Measurements from ENCODE around the gene COBL.

Gene COBL

DNA sequence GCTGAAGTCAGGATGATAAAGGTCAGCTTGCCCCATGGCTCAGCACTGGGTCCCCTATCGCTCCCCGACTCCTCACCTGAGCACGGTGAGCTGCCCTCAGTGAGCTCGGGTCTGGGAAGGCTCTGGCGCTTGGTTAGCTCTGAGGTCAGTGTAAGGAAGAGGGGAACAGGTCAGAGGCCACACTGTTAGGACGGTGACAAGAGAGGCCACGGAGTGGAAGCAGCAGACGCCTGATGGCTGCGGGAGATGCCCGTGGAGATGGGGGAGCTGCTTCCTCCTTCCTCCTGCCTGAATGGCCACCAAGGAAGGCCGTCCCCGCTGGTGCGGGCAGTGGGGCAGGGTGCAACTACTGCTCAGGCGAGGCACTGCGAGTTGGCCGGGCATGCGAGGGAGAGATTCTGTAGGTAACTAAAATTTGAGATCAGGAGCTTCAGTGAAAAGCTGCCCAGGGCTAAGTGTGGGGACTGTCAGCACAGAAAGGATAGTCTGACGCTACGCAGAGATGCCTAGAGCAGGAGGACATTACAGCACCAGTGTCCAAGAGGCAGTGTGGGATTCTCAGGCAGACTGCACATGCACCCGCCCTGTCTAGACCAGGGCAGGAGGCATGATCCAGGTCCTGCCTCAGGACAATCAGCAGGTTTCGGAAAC lies 302.6 kb downstream of the COBL start:
- TF ChIP-seq TAF1 (IDR thresholded peaks at IDR 0.05; ENCODE audit: borderline replicate concordance, low read depth, low read length) (no peak), POLR2A (IDR thresholded peaks at IDR 0.05; ENCODE audit: low read depth, low read length) (no peak), POLR2AphosphoS5 (IDR thresholded peaks at IDR 0.05; ENCODE audit: low read depth, low read length) (no peak)
- FAIRE-seq (no peak), DNase-seq (ENCODE audit: insufficient read length) (no peak)

DNA sequence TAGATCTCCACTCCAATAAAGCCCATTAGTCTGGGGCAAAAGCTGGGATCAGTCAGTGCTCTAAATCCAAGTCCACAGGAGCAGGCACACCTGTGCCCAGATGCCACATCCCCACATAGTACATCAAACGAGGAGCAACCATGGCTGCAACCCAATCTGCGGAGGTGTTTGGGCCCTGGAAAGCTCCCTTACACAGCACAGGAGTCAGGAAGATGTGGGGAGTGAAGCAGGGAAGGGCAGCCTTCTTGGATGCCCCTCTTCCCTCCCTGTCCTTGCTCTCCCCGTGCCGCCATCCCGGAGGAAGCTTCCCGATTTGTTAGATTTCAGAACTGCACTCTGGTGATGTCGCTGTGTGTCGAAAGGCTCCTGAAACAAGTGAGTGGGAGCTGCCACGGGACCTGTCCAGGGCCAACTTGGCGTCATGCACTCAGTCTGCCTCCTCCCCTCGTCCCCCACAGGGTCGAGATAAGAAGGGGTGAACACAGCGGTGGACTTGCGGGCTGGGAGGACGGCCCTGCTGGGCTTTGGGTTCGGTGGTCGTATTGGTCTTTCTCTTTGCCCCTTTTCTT lies 303.3 kb downstream of the COBL start:
- no peak for DNase-seq (ENCODE audit: insufficient read length)
- no peak for FAIRE-seq
- TF ChIP-seq POLR2AphosphoS5 (IDR thresholded peaks at IDR 0.05; ENCODE audit: low read depth, low read length) (no peak), TAF1 (IDR thresholded peaks at IDR 0.05; ENCODE audit: borderline replicate concordance, low read depth, low read length) (no peak), POLR2A (IDR thresholded peaks at IDR 0.05; ENCODE audit: low read depth, low read length) (no peak)

DNA sequence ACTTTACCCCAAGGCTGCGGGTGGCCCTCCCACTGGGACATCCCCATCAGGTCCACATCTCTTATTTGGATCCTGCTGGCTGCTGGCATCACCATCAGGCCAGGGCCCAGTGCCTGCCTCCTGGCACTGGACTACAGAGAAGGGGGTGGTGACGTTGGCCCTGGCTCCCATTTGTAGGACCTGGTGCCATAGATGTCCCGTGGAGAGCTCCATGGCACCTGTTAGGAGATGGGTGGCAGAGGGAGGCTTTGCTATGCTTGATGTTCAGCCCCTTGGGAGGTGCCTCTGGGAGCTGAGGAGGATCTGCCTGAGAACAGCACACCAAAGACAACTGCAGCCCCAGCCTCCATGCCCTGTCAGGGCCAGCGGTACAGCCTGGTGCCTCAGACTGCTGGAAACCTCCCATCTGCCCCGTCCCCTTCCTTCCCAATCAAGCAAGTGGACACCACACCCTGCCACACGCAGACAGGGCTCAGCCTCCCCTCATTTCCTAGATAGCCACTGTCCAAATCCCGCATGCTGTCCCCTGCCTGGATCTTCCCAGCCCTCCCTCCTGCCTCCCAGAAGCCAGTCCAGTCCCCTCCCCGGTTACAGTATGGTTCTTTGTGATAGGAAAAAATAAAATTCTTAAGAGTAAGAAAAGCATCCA lies 303.9 kb downstream of the COBL start:
- FAIRE-seq, result no peak
- no peak for TF ChIP-seq TAF1 (IDR thresholded peaks at IDR 0.05; ENCODE audit: borderline replicate concordance, low read depth, low read length)
- no peak for DNase-seq (ENCODE audit: insufficient read length)

DNA sequence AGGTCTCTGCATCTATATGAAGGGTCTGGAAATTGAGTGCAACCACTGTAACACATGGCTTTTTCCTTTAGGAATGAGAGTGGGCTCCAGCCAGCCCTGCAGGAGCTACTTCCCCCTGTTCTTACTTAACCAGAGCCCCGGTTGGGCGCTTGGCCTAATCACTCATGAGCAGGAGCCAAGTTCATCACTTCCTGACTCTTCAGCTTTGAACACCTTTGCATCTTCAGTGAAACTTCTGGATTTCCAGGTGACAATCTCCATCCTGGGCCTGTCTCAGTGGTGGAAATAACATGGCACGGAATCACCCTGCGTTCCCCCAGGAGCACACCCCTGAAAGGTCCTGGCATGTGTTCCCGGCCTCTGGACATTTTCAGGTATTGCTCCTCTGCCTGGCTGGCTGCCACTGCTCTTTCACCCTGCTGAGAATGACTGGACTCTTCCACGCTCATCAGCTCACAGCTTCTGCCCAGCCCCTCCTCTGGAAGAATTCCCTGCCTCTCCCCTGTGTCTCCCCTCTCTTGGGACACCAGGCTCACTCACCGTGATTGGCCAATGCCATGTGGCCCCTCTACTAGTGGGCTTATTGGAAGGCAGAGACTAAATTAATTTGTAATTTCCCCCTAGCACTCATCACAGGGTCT lies 304.8 kb downstream of the COBL start:
- DNase-seq (ENCODE audit: insufficient read length) (no peak), FAIRE-seq (no peak)
- TF ChIP-seq POLR2A (IDR thresholded peaks at IDR 0.05; ENCODE audit: low read depth, low read length), result no peak

DNA sequence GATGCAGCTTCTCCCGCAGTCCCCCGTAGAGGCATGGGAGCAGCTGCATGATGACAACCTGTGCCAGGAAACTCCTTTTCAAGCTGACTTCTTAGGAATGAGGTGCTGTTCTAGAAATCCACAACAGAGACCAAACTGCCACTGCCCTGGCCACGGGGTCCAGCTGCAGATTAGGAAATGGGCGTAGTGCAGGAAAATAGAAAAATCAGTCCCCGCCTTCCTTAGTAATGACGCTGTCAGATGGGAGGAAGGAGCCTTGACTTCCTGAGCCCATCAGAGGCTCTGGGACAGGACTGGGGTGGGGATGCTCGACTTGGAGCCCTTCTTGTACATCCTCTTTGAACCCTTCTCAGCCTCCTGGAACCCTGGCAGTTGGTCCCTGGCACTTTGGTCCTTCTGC lies 306.1 kb downstream of the COBL start:
- FAIRE-seq (no peak), DNase-seq (ENCODE audit: insufficient read length) (no peak)
- TF ChIP-seq POLR2AphosphoS5 (IDR thresholded peaks at IDR 0.05; ENCODE audit: low read depth, low read length) (no peak), POLR2A (IDR thresholded peaks at IDR 0.05; ENCODE audit: low read depth, low read length) (no peak), TAF1 (IDR thresholded peaks at IDR 0.05; ENCODE audit: borderline replicate concordance, low read depth, low read length) (no peak)

DNA sequence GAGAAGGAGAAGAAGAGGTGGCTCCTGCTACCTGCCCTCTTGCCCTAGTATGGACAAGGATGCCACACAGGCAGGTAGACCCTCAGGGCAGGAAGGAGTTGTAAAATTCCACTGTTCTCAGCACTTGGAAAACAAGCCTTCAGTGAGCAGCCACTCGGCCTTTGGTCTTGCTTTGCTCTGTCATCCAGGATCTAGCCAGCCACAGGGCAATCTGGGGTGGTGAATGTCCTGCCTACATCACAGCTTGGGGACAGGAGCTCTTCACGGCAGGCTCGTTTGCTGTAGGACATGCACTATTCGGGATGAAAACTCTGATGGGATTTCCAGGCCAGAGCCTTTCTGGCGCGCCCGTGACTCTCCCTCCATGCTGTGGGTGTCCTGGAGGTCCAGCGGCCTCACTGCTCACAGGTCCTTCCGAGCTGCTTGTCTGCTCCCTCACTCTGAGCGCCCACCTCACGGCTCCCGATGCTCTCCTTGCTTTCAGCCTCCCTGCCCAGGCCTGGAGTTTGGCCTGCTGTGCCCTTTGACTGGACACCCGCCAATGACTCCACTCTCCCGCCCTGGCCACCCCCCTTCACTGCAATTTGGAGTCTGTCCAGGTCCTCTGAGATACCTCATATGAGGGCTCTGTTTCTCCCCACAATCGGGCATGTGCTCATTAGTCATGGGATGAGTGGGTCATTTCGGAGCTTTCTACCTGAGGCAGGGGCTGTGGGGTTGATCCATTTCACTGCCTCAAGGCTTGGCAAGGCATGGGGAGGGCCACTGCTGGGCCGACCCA lies 306.7 kb downstream of the COBL start:
- FAIRE-seq (no peak), DNase-seq (ENCODE audit: insufficient read length) (no peak)
- no peak for TF ChIP-seq POLR2AphosphoS5 (IDR thresholded peaks at IDR 0.05; ENCODE audit: low read depth, low read length)
- no peak for TF ChIP-seq POLR2A (IDR thresholded peaks at IDR 0.05; ENCODE audit: low read depth, low read length)
- TF ChIP-seq TAF1 (IDR thresholded peaks at IDR 0.05; ENCODE audit: borderline replicate concordance, low read depth, low read length), result no peak

DNA sequence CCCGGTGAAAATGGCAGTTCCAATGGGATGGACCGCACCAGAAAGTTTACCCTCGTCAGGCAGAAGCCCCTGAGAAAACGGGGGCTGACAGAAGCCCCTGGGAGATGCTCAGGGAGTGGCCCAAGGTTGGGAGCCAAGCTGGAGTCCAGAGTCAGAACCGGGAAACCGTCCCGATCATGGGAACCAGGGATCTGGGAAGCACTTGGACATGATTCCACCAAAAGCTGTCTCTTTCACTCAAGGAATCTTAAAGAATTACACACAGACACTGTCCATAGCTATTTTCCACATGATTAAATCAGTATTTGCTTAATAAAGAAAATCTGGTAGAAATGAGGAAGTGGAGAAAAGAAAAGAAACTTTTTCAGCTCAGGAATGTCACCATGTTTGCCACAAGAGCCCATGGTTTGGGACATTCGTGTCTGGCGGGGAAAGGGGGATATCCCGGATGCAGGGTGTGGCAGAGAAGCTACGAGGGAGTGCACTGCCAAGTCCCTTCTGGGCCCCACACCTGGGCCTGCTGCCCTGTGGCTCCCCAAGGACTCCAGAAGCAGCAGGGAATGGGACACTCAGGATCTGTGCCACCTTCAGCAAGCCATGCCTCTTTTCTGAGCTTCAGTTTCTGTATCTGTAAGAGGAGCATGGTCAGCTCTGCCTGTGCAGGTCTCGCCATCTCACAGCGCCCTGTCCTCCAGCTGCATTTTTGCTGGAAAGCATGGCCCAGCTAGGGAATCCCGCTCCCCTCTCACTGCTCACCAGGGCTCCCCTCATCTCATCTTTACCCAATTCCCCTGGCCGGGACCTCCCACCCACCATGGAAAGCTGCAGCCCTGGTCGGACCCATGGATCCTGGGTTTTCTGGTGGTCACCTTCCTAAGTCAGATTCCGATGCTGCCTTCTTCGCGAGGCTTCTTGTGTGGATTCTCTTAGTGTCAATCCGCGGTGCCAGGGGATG lies 308.8 kb downstream of the COBL start:
- TF ChIP-seq POLR2A (IDR thresholded peaks at IDR 0.05; ENCODE audit: low read depth, low read length) (no peak), POLR2AphosphoS5 (IDR thresholded peaks at IDR 0.05; ENCODE audit: low read depth, low read length) (no peak), TAF1 (IDR thresholded peaks at IDR 0.05; ENCODE audit: borderline replicate concordance, low read depth, low read length) (no peak)
- DNase-seq (ENCODE audit: insufficient read length) (no peak), FAIRE-seq (no peak)

DNA sequence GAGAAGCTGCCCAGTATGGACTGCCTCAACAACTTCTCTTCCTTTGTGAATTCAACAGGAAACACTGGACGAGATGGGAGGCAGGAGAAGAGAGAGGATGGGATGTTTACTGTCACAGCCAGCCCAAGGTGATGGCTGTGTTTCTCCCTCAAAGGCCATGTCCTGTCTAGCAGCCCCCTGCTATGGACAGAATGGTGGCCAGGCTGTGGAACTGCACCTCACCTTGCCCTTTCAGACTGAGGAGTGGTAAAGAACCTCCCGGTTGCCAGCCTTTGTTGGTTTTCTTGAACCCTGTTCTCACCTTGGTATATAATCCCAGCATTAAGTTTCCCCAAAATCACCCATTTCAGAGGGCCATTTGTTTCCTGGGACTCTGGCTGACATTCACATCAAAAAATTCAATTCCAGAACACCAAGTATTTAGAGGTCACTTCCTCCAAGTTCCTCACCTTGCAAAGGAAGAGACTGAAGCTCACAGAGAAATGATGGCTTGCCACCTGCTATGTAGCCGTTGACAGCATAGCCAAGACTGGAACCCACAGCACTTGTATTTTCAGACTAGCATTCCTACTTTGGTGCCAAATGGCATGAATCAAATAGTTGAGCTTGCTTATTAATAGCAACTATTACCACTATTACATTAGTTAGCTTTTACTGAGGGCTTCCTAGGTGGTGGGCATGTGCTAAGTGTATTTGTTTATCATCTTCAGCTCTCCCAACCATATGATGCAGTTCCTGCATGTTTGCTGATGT lies 309.9 kb downstream of the COBL start:
- FAIRE-seq, result no peak
- DNase-seq (ENCODE audit: insufficient read length), result no peak
- no peak for TF ChIP-seq POLR2A (IDR thresholded peaks at IDR 0.05; ENCODE audit: low read depth, low read length)
- TF ChIP-seq TAF1 (IDR thresholded peaks at IDR 0.05; ENCODE audit: borderline replicate concordance, low read depth, low read length), result no peak
- TF ChIP-seq POLR2AphosphoS5 (IDR thresholded peaks at IDR 0.05; ENCODE audit: low read depth, low read length), result no peak

DNA sequence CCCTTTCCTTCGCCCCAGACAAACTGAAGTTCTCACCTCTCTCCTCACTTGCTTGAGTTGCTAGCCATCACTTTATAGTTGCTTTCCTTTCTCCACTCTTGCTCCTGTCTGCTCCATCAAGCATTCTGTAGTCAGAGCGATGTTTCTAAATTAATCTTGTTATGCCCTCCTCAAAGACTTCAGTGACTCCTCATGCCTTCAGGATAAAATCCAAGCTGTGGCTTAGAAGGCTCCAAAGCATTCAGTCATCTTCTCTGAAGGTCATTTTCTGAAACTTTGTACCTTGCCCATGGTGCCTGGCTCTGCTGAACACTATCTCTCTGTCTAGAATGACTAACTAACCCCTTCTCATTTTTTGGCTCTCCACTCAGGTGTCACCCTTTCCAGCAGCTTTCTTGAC lies 311.5 kb downstream of the COBL start:
- no peak for DNase-seq (ENCODE audit: insufficient read length)
- TF ChIP-seq POLR2A (IDR thresholded peaks at IDR 0.05; ENCODE audit: low read depth, low read length) (no peak), POLR2AphosphoS5 (IDR thresholded peaks at IDR 0.05; ENCODE audit: low read depth, low read length) (no peak), TAF1 (IDR thresholded peaks at IDR 0.05; ENCODE audit: borderline replicate concordance, low read depth, low read length) (no peak)
- FAIRE-seq, result no peak

DNA sequence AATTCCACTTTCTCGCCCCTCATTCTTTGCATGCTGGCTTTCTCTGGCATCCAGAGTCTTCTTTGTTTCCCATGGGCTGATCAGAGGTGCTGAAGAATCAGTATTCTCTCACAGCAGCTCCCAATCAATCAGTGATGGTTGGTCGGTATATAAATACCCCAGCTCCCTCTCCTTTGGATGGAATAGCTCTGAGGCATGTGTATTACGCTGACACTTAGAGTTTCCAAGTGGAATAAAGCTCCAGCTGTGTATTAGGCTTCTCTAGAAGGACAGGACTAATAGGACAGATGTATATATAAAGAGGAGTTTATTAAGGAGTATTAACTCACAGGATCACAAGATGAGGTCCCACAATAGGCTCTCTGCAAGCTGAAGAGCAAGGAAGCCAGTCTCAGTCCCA lies 315.7 kb downstream of the COBL start:
- DNase-seq (ENCODE audit: insufficient read length) (no peak), FAIRE-seq (no peak)
- TF ChIP-seq POLR2A (IDR thresholded peaks at IDR 0.05; ENCODE audit: low read depth, low read length) (no peak), POLR2AphosphoS5 (IDR thresholded peaks at IDR 0.05; ENCODE audit: low read depth, low read length) (no peak), TAF1 (IDR thresholded peaks at IDR 0.05; ENCODE audit: borderline replicate concordance, low read depth, low read length) (no peak)

Measured in GM12892 (cell line).